ENCODE results near the gene RABEP2.
A peak's percentile ranks its signal among the peaks of the same experiment; 100 is the strongest.

The RABEP2 gene

GRCh38 chr16:28879841-28880588 lies 45.0 kb downstream of the RABEP2 start:
- peak; percentile 93 for DNase-seq (ENCODE audit: low read depth)
- no peak for TF ChIP-seq CTCF (IDR thresholded peaks at IDR 0.05; ENCODE audit: insufficient read depth, low read depth, low read length, missing control alignments)
- peak overlapping the region; percentile 73 for H3K4me3 ChIP-seq (ENCODE audit: low read depth, low read length)

DNA sequence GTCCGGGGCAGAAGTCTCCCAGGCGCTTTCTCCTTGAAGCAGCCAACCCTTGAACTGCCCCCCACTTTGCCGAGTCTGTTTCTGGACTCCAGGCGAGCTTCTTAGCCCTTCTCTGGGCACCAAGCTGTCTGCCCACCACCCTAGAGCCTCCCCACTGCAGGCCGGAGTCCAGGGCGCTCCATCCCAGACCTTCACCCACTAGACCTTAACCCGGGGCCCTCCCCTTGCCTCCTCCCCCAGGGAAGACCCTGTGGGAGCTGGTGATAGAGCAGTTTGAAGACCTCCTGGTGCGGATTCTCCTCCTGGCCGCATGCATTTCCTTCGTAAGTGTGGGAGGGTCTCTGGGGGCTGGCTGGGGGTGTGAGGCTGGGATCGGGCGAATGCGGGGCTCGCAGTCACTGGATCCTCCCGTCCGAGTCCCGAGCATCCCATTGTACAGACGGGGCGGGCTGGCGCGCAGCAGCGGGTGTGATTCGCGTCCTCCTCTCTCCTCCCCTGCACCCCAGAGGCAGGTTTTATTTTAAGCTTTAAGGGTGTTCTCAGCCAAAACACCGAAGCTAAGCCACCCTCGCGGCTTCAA lies 45.7 kb downstream of the RABEP2 start:
- no peak for TF ChIP-seq CTCF (IDR thresholded peaks at IDR 0.05; ENCODE audit: insufficient read depth, low read depth, low read length, missing control alignments)
- peak overlapping the region; percentile 73 for H3K4me3 ChIP-seq (ENCODE audit: low read depth, low read length)
- DNase-seq (ENCODE audit: low read depth) = no peak

DNA sequence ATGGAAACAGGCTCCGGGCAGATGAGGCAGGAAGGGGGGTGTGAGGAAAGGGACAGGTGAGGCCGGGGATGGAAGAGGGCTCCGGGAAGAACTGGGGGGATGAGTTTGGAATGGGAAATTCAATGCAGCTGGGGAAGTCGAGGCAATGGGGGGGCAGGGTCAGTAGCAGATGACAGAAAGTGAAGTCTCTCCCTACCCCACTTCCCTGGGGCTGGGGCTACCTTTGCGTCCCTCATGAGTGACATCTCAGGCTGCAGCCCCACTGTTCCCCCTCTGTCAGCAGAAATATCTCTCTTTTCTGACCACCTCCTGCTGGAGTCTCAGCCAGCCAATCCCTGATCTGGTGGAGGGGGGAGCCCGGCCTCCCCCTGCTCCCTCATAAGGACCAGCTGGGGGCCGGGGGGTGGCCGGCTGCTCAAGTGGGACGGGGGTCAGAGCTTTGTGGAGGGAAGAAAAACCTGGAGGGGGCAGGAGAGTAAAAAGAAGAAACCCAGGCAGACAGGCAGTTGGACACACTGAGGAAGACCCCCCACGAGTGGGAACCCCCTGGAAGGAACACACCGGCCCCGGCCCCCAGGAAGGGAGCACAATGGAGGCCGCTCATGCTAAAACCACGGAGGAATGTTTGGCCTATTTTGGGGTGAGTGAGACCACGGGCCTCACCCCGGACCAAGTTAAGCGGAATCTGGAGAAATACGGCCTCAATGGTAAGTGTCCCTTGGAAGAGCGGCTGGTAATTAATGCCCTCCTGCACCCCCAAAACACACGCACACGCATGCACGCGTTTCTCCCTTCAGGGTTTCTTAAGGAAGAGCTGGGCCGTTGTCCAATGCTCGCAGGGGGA lies 46.7 kb downstream of the RABEP2 start, which contains the start of gene ATP2A1:
TSS of gene ATP2A1 (plus strand) at position 406 of the 844 bp plus-strand sequence. CDS start at position 590, 184 bp downstream.
- TF ChIP-seq CTCF (IDR thresholded peaks at IDR 0.05; ENCODE audit: insufficient read depth, low read depth, low read length, missing control alignments) = no peak
- H3K4me3 ChIP-seq (ENCODE audit: low read depth, low read length) = peak within 1 kb of the TSS; percentile 73
- DNase-seq (ENCODE audit: low read depth) = no peak

- DNase-seq (ENCODE audit: low read depth) = no peak
- H3K4me3 ChIP-seq (ENCODE audit: low read depth, low read length) = no peak overlapping the region
- TF ChIP-seq CTCF (IDR thresholded peaks at IDR 0.05; ENCODE audit: insufficient read depth, low read depth, low read length, missing control alignments) = no peak
Observed at GRCh38 chr16:28877655-28878000, 47.4 kb downstream of the RABEP2 start.

DNA sequence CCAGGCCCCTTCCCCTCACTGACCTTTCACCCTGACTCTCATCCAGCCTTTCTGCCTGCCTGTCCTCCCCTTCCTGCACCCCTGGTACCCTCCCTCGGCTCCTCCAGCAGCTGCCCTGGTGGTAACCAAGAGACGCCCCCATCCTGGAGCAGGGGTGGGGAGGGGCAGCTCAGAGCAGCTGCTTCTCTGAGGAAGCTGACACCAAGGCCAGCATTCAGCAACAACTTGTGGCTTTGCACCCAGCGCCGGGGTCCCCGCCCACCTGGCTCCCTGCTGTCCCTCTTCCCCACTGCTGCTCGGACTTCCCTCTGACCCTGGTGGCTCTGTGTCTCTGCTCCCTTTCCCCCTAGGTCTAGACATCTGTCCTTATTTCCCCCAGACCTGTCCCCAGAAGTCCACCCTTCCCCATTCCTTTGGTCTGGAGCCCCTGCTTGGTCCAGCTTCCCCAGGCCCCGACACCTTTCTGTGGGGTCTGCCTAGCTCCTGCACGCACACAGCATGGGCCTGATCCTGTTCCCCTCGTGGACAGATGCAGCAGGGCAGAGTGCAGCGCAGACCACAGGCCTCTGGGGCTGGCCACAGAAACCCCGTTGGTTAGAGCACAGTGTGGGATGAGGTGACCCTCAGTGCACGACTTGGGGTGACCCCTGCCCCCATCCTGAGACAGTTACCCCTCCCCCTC lies 47.9 kb downstream of the RABEP2 start:
- TF ChIP-seq CTCF (IDR thresholded peaks at IDR 0.05; ENCODE audit: insufficient read depth, low read depth, low read length, missing control alignments) = peak; percentile 1
- no peak overlapping the region for H3K4me3 ChIP-seq (ENCODE audit: low read depth, low read length)
- peak; percentile 48 for DNase-seq (ENCODE audit: low read depth)

DNA sequence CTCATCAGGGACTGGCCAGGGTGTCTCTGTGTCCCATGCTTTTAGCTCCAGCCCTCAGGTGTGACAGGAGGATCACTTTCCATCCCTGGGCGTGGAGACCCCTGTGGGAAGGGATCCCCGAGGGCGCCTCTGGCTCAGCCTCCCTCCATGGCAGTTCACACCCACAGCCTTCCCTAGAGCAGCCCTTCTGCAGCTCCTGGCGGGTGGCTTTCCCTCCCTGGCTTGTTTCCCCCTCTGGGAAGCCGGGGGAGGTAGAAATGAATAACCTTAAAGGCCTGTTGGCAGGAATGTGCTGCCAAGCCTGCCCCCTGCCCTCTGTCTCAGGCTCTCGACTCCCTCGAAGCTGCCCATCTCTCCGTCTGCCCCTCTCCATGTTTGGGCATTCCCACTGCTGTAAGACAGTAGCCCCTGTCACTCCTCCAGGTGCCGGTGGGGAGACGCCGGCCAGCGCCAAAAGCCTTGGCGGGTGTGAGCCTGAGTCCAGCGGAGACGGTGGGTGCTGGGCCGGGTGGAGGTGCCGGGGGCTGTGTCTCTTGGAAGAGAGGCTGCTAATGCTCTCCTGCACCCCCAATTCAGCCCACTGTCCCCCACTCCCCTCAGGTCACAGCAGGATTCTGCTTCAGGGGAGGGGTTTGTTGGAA lies 48.9 kb downstream of the RABEP2 start:
- TF ChIP-seq CTCF (IDR thresholded peaks at IDR 0.05; ENCODE audit: insufficient read depth, low read depth, low read length, missing control alignments) = no peak
- no peak overlapping the region for H3K4me3 ChIP-seq (ENCODE audit: low read depth, low read length)
- no peak for DNase-seq (ENCODE audit: low read depth)
